ENCODE measurements around the gene KIF21A. TPM values are rescaled to one million over a fixed set of nuclear protein-coding genes. Genes with fewer than 3 reads are reported as not detected.

KIF21A gene
- total RNA-seq, 3 donors from 2014 or later (not counting 1 experiment from before 2014, with no cell fraction given): 11.5 to 31.6 (median 18.0) TPM

DNA sequence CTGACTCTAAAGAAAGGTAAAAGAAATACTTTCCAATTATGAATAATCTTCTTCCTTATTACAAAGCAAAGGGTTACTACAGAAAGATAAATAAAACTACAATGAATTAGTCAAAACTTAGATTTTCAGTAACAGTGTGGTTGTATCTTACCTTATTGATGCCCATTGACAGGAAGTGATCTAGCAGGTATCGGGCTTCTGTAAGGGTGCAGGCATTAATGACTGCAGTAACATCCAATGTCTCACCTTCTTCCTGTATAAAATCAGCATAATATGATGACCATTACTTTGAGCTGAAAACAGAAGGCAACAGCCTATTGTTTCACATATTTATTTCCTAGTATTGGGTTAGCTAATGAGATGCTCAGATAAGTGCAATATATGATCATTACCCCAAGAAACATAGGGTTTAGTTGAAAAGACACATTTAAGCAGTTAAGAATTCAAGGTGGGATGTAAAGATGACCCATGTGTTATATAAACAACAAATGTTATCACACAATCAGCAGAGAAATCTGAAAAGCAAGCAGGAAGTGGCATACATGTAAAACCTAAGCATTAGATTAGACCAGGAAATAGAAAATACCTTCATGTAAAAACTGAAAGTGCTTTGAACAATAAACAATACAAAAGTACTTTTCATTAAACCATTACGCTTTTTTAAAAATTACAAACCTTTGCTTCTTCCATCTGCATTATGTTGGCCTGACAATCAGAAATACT, 111.2 kb downstream of the KIF21A start:
- peak overlapping the region; percentile 8 for H3K4me3 ChIP-seq (ENCODE audit: low read length)
- H3K27ac Mint-ChIP-seq: peak overlapping the region; percentile 86 to 90
- WGBS (ENCODE audit: insufficient coverage): 26% methylated on average over 1 of the region's 2 CpGs
- TF ChIP-seq, protein P1, sequence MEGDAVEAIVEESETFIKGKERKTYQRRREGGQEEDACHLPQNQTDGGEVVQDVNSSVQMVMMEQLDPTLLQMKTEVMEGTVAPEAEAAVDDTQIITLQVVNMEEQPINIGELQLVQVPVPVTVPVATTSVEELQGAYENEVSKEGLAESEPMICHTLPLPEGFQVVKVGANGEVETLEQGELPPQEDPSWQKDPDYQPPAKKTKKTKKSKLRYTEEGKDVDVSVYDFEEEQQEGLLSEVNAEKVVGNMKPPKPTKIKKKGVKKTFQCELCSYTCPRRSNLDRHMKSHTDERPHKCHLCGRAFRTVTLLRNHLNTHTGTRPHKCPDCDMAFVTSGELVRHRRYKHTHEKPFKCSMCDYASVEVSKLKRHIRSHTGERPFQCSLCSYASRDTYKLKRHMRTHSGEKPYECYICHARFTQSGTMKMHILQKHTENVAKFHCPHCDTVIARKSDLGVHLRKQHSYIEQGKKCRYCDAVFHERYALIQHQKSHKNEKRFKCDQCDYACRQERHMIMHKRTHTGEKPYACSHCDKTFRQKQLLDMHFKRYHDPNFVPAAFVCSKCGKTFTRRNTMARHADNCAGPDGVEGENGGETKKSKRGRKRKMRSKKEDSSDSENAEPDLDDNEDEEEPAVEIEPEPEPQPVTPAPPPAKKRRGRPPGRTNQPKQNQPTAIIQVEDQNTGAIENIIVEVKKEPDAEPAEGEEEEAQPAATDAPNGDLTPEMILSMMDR (IDR thresholded peaks at IDR 0.05): no peak
- peaks cover 7% of the 10 kb centered on the region for H3K4me1 ChIP-seq (ENCODE audit: control insufficient read depth, insufficient read depth, low read length)
- H3K27me3 Mint-ChIP-seq (ENCODE audit: low read depth in 2 of 2): no peaks in the 10 kb centered on the region
- no peaks in the 10 kb centered on the region for H3K36me3 ChIP-seq (ENCODE audit: control insufficient read depth, insufficient read depth, low read length)
- H3K36me3 Mint-ChIP-seq: no peaks in the 10 kb centered on the region
- H3K27ac ChIP-seq (ENCODE audit: low read length): peak overlapping the region; percentile 64
- H3K4me3 Mint-ChIP-seq: peak overlapping the region; percentile 80
- ATAC-seq: peak; percentile 71 to 80 (median 78)
- H3K9me3 ChIP-seq (ENCODE audit: control insufficient read depth, insufficient read depth, low read length): no peaks in the 10 kb centered on the region
- H3K9me3 Mint-ChIP-seq: peaks cover 0 to 3% of the 10 kb centered on the region in 2 donors
- peak in 1 of 2 donors; percentile 43 for DNase-seq
- intact Hi-C loops (cut with micrococcal nuclease): loop anchor here (5.0 kb wide), 1 partner anchor 41 kb away; no protein-coding TSS in a partner anchor
- H3K27me3 ChIP-seq (ENCODE audit: control insufficient read depth, insufficient read depth, low read length): no peaks in the 10 kb centered on the region
- peaks cover 23 to 29% of the 10 kb centered on the region in 2 donors for H3K4me1 Mint-ChIP-seq

DNA sequence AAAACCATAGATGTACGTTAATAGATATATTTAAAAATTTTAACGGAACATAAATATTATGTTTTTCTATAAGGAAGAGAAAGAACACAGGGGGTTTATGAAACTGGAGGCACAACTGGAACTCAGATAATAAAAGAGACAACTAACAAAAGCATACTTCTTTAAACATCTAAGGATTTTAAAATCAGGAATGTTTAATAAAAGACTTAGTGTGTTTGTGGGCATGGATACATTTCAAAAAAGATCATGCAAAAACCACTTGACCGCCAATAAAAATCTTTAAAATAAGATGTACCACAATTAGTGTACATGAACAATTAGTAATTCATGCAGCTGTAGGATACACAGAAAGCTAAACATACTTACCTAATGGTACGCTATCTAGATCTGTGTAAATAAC, 113.0 kb downstream of the KIF21A start:
- TF ChIP-seq, protein P1 (IDR thresholded peaks at IDR 0.05): no peak
- Histone ChIP-seq H3K4me1 (ENCODE audit: control insufficient read depth, insufficient read depth, low read length) (peaks cover 7% of the 10 kb centered on the region), H3K27ac (ENCODE audit: low read length) (no peak overlapping the region), H3K36me3 (ENCODE audit: control insufficient read depth, insufficient read depth, low read length) (no peaks in the 10 kb centered on the region), H3K4me3 (ENCODE audit: low read length) (no peak overlapping the region), H3K9me3 (ENCODE audit: control insufficient read depth, insufficient read depth, low read length) (no peaks in the 10 kb centered on the region), H3K27me3 (ENCODE audit: control insufficient read depth, insufficient read depth, low read length) (no peaks in the 10 kb centered on the region)
- H3K27me3 Mint-ChIP-seq (ENCODE audit: low read depth in 2 of 2): no peaks in the 10 kb centered on the region
- DNase-seq: no peak
- no peak overlapping the region for H3K27ac Mint-ChIP-seq
- no peaks in the 10 kb centered on the region for H3K36me3 Mint-ChIP-seq
- peaks cover 20 to 29% of the 10 kb centered on the region in 2 donors for H3K4me1 Mint-ChIP-seq
- H3K4me3 Mint-ChIP-seq: peak overlapping the region; percentile 28
- WGBS (ENCODE audit: insufficient coverage): 100% methylated on average over 2 of the region's 4 CpGs
- peaks cover 0 to 3% of the 10 kb centered on the region in 2 donors for H3K9me3 Mint-ChIP-seq
- no peak for ATAC-seq
- intact Hi-C loops (cut with micrococcal nuclease): loop anchor here (5.0 kb wide), 1 partner anchor 42 kb away; no protein-coding TSS in a partner anchor

DNA sequence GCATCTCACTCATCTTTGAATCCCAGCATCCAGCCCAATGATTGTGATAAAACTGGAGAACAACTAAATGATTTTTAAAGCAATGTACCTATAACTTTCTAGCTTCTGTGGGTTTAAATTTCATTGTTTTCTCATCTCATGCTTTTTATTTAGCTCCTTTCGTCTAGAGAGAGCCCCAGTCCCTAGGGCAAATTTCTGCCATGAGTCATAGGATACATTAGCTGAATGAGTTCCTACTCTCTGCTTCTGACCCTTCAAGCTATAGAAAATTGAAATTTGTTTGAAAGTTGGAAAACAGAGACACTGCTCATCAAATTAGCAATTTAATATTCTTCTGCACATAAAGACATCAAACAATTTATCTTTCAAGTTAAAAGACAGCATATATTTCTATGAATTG, 113.9 kb downstream of the KIF21A start:
- Histone ChIP-seq H3K27me3 (ENCODE audit: control insufficient read depth, insufficient read depth, low read length) (no peaks in the 10 kb centered on the region), H3K4me3 (ENCODE audit: low read length) (no peak overlapping the region), H3K4me1 (ENCODE audit: control insufficient read depth, insufficient read depth, low read length) (peaks cover 7% of the 10 kb centered on the region), H3K9me3 (ENCODE audit: control insufficient read depth, insufficient read depth, low read length) (no peaks in the 10 kb centered on the region), H3K27ac (ENCODE audit: low read length) (no peak overlapping the region), H3K36me3 (ENCODE audit: control insufficient read depth, insufficient read depth, low read length) (no peaks in the 10 kb centered on the region)
- Mint-ChIP-seq H3K9me3 (peaks cover 0 to 3% of the 10 kb centered on the region in 2 donors), H3K27me3 (ENCODE audit: low read depth in 2 of 2) (no peaks in the 10 kb centered on the region), H3K4me3 (no peak overlapping the region), H3K4me1 (peaks cover 20 to 29% of the 10 kb centered on the region in 2 donors), H3K36me3 (no peaks in the 10 kb centered on the region), H3K27ac (peak overlapping the region; percentile 10 to 22)
- 100% methylated on average over 1 of the region's 1 CpG for WGBS (ENCODE audit: insufficient coverage)
- intact Hi-C loops (cut with micrococcal nuclease): no loop called here
- TF ChIP-seq, protein P1 (IDR thresholded peaks at IDR 0.05): no peak
- ATAC-seq (no peak), DNase-seq (no peak)
